AML-193 (cell line): ENCODE results near the gene GRK5.
"Not testable (repeated sequence)": the region's sequence is repeated elsewhere in the genome, so short reads cannot be mapped to it uniquely, and the experiment has no call there.

Source experiments
- DNase-seq, 2 experiments: peaks; one replicate each; lab custom pipeline; 2025; lab: John Stamatoyannopoulos, UW

GRK5 gene

DNA sequence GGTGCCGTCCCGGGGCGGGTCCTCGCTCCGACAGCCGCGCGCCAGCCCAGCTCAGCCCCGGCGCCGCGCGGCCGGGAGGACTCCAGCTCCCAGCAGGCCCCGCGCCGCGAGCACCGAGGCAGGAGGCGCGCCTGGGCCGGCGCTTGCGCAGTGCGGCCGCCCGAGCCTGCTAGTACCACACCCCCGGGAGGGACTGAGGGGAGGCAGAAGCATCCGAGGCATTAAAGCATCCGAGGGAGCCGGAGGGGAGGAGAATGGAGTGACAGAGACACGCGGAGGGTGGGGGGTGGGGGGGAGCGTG, at the start of gene GRK5:
Gene GRK5 (plus strand): TSS at position 206 of the 301 bp plus-strand sequence. CDS start 347 bp downstream, outside the sequence.
- DNase-seq: peak; percentile 76

DNA sequence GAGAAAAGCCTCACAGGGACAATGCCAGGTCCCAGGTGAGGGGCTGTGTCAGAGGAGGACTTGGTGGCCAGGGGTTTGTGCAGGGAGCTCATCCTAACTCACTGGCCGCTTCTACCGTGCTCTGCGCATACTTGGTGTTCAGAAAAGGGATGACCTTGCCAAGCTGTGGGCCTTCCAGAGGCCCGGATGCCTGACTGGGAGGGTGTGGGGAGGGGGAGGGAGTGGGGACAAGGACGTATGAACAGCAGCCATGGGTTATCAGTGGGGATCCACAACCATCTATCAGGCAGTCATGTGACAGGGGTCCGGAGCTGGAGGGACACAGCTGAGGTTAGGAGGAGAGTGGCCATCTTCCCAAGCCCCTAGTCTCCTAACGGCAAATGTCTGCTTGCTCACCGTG, 48.0 kb upstream of the GRK5 start:
- no peak for DNase-seq

DNA sequence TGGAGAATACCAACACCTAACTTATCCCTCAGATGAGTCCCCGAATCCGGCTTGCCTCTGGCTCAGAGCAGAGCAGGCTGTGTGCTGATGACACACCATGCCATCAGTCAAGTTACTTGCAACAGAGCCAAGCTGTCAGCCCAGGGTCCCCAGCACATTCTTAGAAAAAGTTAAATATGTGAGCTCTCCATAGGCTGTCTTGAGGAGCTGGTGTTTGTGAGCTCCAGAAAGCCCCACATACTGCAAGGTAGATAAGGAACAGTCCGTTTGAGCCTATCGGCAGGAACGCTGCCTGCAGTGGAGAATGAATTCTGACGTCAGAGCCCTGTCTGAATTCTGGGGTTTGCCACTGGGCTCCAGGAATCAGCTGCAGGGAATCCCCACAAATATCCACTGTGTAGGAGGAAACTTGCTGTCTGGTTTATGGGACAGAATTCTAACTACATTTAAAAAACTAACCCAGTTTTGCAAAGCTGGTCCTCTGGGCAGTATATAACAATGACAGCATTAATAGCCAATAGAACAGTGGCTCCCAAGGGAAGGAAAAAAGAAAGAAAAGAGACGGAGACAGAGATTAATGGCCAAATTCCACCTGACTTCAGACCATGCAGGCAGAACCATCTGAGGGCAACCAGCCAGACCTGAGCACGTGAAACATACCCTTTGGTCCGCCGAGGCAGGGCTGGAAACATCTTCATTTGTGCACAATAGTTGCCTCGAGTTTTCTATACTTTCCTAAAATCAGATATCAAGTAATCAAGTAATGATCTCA, 45.5 kb upstream of the GRK5 start:
- DNase-seq: no peak

DNA sequence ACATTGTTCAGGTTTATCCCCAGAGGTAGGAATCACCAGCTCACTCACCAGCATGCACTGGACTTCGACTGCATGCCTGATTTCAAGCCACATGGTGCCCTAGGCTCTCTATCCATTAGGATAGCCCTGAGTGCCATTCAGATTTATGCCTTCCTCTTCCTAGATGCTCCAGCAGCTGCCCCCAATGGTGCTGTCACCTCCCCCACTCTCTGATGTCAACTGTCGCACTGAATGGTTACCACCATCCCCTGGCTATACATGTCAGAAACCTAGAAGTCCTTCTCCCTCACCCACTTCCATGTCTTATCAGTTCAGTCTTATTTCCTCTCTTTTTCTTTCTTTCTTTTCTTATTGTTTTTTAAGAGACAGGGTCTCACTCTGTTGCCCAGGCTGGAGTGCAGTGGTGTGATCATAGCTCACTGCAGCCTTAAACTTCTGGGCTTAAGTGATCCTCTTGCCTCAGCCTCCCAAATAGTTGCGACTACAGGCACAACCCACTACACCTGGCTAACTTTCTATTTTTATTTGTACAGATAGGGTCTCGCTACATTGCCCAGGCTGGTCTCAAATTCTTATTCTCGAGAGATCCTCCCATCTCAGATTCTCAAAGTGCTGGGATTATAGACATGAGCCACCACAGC, 44.8 kb upstream of the GRK5 start:
- DNase-seq: no peak

DNA sequence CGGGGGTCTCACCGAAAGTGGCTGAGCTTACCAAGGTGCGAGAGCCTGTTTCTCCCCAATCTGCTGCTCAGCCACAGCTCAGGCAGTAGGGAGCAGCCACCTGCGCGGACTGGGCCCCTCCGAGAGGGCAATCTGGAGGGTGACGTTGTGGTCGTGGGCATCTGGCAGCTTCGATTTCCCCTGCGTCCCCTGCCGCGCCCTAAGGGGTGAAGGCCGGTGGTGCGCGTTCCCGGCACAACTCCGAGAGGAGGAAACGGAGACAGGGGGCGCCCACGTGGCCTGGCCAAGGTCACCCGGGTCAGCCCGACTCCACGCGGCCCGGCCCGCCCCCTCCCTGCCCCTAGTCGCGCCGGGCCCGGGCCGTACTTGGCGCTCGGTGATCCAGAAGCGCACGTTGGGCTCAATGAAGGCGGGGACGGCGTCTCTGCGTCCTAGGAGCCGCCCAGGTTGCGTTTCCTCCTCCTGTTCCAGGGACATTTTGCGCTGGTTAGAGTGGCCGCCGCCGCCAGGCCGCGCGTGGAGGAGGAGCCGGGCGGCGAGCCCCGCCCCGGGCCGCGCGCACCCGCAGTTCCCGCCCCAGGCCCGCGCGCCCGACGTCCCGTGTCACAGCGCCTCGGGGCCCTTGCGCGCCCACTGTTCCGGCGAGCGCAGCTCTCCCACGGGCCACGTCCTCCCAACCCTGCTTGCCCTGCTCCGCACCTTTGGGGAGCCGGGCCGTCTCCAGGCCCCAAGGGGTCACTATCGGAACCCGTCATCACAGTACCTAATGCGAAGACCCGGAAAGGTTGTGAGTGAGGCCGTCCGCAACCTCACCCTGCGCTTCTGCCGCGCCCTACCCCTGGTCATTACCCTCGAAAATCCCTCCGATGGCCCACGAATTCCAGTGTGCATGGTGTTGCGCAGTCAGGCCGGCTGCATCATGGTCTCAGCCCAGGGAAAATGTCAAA, 41.9 kb upstream of the GRK5 start, which contains the start of gene SFXN4:
Gene SFXN4 (minus strand): TSS at position 544 of the 947 bp plus-strand sequence. CDS start 67 bp downstream, at position 477.
- DNase-seq: peak; percentile 83 to 90

DNA sequence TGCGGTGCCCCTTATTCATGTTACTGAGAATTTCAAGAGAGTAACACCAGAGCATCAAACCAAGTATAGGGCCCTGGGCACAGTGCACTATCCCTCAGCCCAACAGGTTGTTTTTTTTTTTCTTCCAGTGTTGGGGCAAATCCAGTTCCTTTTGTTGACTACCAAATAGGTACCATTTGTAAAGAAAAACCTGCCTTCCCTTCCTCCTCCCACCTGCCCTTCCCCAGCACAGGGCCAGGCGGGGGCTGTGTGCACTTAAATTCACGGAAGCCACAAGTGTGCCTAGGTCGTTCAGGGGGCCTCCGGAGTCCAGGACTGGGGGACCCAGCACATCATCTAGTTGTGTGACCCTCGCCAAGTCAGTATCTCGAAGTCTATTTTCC, 41.3 kb upstream of the GRK5 start:
- no peak for DNase-seq

DNA sequence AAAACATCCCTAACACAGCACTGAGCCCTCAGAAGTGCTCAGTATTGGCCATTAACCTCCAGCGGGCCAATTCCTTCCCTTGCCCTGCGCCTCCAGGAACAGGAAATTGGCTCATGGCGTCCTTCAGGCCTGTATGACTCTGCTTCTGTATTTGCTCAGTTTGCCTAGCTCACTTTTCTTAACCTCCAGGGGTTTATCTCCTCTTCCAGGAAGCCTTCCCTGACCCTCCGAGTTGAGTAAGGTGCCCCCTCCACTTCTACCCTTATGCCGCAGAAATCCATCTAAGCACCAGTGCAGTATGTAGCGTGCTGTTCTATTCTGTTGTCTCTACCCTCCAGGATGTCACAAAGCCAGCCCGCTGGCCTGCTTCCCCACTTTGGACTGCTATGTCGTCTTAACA, 40.8 kb upstream of the GRK5 start:
- DNase-seq: no peak

DNA sequence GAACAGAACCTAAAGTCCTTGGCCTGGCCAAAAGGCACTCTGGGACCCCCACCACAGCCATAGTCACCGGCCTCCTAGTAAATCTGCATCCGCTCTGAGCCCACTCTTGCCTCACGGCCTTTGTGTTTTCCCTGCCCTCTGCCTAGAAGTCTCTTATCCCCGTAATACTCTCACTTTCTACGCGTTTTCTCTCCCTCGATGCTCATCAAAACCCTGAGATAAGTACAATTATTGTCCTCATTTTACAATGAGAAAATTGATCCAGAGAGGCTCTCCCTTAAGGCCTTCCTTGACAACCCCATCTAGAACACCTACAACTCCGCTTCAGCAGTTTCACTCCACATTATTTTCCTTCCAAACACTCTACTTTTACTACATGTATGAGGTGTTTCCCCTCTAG, 40.3 kb upstream of the GRK5 start:
- no peak for DNase-seq

DNA sequence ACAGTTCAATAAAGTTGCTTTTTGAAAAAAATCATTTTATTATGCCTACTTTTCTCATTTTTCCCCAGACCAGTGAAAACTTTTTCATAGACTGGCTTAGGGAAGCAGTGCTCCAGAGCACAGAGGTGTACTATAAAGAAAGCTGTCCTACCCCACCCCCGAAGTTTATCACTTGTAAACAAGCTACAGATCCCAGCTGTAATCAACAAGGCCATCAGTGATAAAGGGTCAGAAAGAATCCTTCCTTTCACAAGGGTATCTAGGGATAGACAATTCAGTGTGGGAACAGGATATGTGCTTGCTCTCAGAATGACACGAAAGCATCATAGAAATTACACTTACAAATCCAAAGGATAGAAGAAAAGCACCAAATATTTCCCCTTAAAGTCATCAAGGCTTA, 33.3 kb upstream of the GRK5 start:
- no peak for DNase-seq

DNA sequence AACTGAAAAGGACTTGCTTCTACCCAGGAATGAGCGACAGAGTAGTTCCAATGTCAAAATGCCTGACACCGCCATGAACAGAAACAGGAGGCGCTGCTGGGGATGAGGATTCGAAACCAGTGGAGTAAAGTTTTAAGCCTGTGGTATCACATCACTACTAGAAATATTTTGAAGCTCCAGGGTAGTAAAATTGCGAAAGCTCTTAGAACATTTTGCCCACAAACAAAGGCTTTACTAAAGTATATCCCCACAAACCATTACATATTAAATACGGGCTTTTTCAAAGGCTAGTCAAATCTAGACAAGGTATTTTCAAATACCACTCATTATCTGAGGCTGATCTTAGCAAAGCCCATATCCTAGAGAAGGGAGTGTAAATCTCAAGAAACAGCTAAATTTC, 31.2 kb upstream of the GRK5 start:
- DNase-seq: no peak

DNA sequence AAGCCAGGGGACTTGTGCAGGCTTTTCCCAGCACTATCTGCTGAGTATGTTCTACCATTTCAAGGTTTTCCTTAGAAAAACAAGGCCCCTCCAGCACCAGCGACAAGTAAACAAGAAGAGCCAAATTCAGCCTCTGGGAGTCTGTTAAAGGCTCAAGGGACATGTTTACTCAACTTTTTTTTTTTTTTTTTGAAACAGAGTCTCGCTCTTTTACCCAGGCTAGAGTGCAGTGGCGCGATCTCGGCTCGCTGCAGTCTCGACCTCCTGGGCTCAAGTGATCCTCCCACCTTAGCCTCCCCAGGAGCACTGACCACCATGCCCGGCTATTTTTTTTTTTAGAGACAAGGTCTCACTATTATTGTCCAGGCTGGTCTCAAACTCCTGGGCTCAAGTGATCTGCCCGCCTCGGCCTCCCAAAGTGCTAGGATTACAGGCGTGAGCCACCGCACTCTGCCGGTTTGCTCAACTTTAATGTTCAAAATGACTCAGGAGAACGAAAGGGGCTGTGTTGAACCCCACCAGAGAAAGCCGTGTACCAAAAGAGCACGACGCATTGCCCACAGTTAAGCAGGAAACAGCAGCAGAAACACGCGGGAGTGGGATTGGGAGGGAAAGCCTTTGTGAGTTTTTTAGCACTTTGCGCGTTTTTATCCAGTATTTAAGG, 29.5 kb upstream of the GRK5 start:
- no peak for DNase-seq

DNA sequence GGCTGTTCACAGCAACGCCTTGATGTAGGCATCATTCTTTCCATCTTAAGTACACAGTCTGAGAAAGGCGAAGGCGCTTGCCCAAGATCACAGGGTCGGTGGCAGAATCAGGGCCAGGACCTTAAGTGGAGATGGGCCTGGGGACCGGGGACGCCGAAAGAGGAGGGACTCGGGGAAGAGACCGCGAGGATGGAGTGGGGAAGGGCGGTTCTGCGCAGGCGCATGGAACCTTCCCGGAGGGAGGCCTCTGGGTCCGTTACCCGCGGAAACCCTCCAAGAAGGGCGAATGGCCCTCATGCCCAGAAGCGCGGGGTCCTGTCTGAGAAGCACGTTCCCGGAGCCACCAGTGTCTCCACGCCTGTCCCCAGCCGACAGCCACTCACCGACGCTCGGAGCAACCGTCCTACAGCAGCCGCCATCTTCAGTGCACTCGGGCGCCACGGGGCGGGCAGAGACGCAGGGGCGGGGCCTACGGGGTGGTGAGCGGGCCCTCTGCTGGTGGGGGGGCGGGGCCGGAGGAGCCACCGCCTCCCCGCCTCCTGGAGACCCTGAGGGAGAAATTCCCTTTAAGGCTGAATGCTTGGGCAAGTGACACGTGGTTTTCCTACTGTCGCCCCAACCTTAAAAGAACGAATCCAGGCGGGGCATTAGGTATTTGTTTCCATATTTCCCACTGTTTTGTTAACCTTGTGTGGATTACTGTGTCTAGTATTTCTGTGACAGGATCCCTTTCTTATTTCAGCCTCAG, 28.8 kb upstream of the GRK5 start, which contains the start of gene PRDX3:
Gene PRDX3 (minus strand): TSS at position 441 of the 748 bp plus-strand sequence. CDS start 22 bp downstream, at position 419.
- peak; percentile 75 to 79 for DNase-seq

DNA sequence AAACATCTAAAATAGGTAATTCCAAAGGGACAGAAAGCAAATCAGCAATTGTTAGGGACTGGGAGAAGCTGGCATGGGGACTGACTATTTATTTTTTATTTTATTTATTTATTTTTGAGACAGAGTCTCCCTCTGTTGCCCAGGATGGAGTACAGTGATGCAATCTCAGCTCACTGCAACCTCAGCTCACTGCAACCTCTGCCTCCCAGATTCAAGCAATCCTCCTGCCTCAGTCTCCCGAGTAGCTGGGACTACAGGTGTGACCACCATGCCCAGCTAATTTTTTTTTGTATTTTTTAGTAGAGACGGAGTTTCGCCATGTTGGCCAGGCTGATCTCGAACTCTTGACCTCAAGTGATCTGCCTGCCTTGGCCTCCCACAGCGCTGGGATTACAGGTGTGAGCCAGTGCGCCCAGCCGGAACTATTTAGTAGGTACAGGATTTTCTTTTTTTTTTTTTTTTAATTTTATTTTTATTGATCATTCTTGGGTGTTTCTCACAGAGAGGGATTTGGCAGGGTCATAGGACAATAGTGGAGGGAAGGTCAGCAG, 26.4 kb upstream of the GRK5 start:
- not testable (repeated sequence) for DNase-seq

DNA sequence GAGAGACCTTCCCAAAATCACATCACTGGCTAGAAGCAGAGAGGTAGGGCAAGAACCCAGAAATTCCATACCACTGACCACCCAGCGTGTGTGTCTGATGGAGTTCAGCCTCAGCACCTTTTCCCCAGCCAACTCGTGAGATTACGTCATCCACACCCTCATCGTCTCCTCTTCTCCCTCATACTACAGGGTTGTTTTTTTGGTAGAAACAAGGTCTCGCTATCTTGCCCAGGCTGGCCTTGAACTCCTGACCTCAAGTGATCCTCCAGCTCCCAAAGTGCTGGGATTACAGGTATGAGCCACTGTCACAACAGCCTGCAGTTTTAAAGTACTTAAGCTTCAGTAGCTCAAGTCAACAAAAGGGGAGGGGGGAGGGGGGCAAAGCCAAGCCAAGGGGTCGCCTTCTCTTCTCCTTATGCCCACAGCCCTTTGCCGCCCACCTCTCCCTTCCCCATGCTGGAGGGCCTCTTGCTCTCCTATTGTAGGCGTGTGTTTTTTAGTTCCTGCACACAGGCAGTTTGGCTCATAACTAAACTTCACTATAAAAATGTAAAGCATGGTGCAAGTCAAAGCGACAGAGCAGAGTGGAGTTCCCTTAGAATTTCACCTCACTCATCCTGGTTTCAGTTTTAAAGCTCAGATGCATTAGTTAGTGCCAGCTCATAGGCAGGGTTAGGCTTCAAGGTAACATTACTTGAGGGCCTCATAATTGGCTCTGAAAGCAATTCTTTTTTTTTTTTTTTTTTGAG, 23.5 kb upstream of the GRK5 start:
- no peak for DNase-seq

DNA sequence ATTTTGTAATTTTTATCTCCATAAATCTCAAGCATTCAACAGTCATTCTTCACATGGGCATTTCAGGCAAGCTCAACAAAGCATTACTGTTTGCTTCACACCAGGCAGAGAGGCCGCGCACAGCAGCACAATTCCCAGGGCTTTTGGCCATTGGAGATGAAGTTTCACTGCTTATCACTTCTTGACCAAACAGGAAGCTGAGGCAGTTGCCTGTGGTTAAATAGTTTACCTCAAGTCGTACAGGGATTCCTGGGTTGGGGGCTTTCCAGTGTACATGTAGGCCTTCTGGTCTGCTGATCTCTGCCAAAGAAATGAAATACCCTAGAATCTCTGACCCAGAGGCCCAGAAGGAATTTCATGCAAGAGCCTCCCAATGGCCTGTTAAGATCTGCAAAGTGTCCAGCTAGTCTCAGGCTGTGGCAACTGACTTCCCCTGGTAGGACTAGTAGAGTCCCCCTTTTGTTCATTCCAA, 17.5 kb upstream of the GRK5 start:
- DNase-seq: no peak

DNA sequence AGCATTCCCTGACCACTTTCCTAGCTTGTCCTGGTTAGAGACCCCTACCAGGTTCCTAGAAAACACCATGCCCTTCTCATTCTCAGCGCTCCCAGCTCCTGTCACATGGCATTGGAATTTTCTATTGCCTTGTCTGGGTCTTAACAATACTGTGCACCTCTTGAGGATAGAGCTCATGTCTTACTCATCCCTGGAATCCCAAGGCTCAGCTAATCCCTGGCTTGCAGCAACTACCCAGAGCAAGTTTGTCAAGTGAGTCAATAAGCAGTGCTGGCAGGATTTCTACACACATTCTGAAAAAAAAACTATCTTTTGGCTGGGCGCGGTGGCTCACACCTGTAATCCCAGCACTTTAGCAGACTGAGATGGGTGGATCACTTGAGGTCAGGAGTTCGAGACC, 17.0 kb upstream of the GRK5 start:
- no peak for DNase-seq

DNA sequence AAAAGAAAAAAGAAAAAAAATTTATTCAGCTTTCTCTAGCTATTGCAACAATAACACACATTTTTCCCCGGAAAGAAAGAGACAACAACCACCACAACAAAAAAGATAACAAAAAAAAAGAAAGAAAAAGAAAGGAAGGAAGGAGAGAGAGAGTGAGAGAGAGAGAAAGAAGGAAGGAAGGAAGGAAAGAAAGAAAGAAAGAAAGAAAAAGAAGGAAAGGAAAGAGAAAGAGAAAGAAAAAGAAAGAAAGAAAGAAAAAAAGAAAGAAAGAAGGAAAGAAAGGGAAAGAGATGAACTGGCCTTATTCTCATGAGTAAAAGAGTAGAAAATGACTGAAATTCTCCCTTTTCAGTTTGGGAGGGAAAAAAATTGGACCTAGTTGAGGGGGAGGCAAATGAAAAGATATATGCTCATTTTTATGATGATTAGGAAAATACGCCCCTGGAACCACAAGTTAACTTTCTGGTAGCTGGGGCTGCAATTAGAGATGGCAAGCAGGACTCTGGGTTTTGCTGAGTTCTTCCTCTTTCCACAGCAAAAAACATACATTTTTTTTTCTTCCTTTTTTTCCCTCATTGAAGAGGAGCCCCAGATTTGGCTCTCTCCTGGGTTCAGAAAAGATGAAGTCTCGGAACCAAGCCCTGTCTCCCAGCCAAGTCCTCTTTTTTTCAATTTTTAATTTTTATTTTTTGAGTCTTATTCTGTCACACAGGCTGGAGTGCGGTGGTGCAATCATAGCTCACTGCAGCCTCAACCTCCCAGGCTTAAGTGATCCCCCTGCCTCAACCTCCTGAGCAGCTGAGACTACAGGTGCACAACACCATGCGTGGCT, 16.2 kb upstream of the GRK5 start:
- peak; percentile 47 to 56 for DNase-seq

DNA sequence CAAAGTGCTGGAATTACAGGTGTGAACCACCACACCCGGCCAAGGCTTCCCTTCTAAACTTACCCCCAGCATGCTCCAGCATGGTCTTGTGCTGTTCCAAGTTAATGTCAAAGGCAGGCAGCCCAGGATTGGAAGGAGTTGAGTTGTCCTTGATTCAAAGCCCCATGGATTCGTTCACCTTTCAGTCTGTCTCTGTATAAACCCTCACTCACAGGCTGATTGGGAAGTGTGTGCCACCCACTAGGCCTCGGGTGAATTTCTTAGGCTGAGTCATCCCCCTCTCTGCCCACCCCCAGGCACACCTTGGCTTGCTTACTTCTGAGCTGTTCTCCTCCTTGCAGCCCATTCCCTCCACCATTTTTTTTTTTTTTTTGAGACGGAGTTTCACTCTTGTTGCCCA, 15.5 kb upstream of the GRK5 start:
- no peak for DNase-seq

DNA sequence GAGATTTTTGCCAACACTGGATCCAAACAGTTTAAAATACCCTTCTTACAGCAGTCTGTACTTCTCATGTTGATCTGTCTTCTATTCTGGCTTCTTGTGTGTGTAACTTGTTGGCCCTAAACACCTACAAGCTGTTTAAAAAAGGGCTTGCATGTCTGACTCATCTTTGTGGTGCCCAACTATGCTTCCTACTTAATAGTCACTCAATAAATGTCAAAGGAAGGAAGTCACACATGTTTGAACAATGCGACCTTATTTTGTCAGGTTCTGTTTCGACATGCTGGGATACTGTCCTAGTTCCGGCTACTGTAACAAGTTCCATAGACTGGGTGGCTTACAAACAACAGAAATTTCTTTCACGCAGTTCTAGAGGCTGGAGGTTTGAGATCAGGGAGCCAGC, 9.4 kb upstream of the GRK5 start:
- peak; percentile 33 to 41 for DNase-seq
